Stimulated activated CD8-positive, alpha-beta memory T cell treated with anti-CD3 and anti-CD28 coated beads, Interleukin-12 subunit alpha, Interleukin-12 subunit beta, amount 100 ng/mL, for 24 hours (primary cell): ENCODE data around the gene FBN3.
"Not testable (repeated sequence)": the region's sequence is repeated elsewhere in the genome, so short reads cannot be mapped to it uniquely, and the experiment has no call there.

Source experiments
- DNase-seq: peaks from one replicate; pipeline ENCODE4 v3.0.0-alpha.2; 2020; ENCODE audit errors: extremely low read depth

The FBN3 gene

GRCh38 chr19:8117991-8118390, 31.4 kb downstream of the FBN3 start:
- no peak for DNase-seq

DNA sequence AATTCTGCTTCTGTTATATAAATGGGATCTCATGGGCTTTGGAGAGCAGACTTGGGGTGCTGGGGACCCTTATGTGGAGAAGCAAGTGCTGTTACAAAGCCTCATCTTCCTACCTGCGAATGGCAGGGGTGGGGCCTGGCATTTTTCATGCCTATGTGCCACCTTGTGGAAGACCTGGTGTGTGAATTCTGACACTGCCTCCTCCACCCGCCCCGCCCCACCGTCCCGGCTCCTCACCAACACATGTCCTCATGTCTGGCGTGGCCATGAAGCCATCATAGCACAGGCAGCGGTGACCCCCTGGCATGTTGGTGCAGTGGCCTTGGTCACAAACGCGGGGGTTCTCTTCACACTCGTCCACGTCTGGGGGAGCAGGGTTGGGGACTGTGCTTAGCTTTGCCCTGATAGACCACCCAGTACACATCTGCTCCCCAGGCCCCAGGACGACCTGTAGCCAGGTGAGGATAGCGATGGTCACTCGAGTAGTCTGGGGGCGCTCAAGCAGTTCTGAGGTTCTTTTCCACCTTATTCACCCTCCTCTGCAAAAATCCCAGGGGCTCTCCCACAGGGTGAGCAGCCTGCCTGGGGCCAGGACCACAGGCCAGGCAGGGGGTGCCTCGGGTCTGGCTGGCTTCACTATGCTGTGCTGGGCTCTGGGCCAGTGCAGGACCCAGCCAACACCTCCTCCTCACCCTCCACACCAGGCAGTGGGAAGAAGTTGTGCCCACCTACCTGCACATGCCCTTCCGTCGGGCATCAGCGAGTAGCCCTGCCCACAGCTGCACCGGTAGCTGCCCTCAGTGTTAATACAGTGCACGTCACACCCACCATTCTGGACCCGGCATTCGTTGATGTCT, 32.7 kb downstream of the FBN3 start:
- DNase-seq, result no peak

DNA sequence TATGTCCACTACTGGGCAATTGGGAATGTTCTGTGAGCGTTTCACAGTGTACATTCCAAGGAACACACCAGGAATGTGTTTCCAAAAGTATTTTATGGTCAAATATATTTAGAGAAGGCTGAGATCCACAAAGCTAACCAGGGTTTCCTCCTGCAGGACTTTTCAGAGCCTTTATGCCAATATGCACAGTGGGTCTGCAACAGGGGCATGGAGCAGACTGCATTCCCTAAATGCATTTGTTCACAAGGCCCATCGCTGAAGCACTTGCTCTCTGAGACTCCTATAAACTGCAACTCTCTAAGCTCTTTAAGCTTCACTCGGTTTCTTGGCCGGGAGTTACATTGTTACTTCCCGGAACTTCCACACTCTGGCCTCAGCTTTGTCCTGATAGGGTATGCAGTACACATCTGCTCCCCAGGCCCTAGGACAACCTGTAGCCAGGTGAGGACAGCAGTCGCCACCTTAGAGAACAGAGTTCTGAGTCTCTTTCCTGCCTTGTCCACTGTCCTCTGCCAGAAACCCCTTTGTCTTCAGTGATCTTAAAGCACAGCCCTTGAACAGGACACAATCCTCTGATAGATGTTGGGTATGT, 33.5 kb downstream of the FBN3 start:
- DNase-seq, result no peak

DNA sequence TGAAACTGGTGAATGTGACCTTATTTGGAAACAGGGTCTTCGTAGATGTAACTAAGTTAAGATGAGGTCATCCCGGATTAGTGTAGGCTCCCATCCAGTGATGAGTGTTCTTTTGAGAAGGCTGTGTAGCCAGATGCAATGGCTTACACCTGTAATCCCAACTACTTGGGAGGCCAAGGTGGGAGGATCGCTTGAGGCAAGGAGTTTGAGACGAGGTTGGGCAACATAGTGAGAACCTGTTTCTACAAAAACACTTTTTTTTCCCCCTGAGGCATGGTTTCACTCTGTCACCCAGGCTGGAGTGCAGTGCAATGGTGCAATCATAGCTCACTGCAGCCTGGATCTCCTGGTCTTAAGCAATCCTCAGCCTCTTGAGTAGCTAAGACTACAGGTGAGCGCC, 36.4 kb downstream of the FBN3 start:
- no peak for DNase-seq

GRCh38 chr19:8111376-8111775, 38.0 kb downstream of the FBN3 start:
- no peak for DNase-seq

- no peak for DNase-seq
Measured at GRCh38 chr19:8110931-8111330, 38.5 kb downstream of the FBN3 start.

DNA sequence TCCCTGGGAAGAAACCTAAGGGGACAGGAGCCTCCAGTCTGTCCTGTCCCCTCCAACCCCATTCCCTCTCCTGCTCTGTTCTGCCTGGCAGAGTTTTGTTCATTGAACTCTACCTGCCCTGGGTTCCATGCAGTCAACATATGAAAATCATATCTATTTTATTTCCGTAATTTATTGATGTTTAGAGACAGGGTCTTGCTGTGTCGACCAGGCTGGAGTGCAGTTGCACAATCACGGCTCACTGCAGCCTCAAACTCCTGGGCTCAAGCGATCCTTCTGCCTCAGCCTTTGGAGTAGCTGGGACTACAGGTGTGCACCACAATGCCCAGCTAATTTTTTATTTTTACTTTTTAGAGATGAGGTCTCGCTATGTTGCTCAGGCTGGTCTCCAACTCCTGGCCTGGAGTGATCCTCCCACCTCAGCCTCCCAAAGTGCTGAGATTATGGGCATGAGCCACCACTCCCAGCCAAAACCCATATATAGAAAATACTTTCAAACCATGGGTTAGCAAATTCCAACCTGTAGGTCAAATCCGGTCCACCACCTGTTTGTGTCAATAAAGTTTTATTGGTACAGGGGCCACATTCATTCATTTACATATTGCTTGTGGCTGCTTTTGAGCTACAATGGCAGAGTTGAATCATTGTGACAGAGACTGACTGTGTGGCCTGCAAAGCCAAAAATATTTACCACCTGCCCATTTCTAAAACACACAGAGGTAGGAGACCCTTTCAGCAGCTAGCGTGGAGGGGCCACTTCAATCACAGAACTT, 39.3 kb downstream of the FBN3 start:
- DNase-seq, result no peak

DNA sequence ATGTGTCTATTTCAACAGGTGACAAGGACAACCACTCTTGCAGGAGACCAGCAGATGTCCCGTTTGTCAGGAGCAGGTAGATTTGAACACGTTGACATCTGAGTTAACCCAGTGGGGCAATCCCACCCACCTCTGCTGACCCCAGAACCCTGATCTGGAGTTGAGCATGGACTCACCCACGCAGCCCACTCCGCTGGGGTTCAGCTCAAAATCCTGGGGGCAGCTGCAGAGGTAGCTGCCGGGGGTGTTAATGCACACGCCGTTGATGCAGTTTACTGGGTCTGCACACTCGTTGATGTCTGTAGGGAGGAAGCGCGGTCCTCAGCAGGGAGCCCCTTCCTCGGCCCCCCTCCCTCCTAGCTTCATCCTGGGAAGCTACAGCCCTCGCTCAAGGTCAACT, 39.9 kb downstream of the FBN3 start:
- no peak for DNase-seq

GRCh38 chr19:8108560-8109445, 40.6 kb downstream of the FBN3 start:
- DNase-seq, result no peak

DNA sequence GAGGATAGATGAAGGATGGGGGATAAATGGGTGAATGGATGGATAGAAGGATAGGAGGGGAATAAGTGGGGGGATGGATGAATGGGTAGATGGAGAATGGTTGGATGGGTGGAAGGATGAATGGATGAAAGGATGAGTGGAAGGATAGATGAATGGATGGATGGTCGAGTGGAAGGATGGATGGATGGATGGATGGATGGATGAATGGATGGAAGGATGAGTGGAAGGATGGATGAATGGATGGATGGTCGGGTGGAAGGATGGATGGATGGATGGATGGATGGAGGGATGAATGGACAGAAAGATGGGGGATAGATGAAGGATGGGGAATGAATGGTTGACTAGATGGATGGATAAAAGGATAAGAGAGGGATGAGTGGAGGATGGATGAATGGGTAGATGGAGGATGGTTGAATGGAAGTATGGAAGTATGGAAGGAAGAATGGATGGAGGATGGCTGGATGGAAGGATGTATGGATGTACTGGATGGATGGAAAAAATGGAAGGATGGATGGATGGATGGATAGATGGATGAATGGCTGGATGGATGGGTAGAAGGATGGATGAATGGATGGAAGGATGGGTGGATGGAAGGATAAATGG, 42.0 kb downstream of the FBN3 start:
- DNase-seq, result no peak

GRCh38 chr19:8105471-8105870, 43.9 kb downstream of the FBN3 start:
- DNase-seq, result no peak

- not testable (repeated sequence) for DNase-seq
Measured at GRCh38 chr19:8101910-8102309, 47.5 kb downstream of the FBN3 start.

DNA sequence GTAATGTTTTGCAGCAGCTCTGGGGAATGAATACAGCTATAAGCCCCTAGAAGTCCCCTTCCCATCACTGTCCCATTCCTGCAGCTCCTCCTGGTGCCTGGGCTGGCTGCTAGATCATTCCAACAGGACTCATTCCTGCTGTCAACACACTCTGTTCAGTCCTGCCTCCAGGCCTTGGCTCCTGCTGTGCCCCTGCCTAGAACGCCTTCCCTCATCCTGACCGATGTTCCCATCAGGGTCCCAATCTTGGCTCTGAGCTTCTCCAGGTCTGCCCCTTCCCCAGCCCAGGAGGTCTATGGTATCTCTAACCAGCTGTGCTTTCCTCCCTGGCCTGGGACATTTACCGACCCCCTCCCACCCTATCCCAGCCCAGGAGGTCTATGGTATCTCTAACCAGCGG, 48.1 kb downstream of the FBN3 start:
- no peak for DNase-seq

- DNase-seq, result no peak
Measured at GRCh38 chr19:8097681-8098567, 51.5 kb downstream of the FBN3 start.

GRCh38 chr19:8097198-8097597, 52.2 kb downstream of the FBN3 start:
- DNase-seq, result no peak

DNA sequence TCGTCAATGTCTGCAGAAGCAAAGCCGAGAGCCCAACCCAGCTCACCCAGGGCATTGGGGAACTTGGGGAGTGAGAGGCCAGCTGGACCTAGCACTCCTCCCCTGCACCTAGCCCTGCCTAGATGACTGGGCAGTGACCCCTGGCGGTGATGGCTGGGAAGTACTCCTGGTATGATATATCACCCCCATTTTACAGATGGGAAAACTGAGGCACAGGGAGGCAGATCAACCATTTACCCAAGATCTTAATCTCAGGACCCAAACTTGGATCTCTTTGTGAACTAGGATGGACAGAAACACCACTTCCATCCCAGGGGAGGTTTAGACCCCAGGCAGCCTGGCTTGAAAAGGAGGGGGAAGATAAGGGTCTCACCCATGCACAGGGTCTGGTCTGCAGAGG, 53.3 kb downstream of the FBN3 start:
- DNase-seq, result no peak

DNA sequence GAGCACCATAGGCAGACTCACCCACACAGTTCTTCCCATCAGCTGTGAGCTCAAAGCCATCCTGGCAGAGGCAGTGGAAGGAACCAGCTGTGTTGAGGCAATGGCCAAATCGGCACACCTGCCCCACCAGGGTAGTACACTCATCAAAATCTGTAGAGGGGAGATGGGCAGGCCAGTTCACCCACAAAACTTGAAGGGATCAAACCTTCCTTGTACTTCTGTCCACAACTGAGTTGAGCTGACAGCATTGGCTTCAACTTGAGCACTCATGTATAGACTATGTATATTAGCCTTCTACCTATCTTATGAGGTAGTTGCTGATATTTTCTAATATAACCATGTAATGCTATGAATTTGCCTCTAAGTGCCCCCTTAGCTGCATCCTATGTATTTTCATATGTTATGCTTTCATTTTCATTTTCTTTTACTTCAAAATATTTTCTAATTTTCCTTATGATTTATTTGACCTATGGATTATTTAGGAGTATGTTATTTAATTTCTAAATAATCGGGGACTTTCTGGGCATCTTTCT, 54.0 kb downstream of the FBN3 start:
- no peak for DNase-seq

DNA sequence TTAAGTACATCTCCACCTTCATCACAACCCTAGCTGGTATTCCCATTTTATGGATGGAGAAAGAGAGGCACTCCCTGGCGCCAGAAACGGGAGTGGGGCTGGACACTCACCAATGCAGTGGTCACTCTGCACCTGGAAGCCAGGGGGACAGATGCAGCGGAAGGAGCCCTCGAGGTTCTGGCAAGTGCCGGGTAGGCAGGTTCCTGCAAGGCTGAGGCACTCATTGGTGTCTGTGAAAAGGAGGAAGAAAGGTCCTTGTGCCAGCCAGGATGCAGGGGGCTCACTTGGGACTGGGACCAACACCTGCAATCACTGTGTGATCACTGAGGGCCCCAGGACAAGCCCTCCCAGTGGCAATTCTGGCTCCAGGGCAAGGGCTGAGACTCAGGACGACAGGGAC, 55.1 kb downstream of the FBN3 start:
- no peak for DNase-seq

GRCh38 chr19:8093740-8094139, 55.7 kb downstream of the FBN3 start:
- DNase-seq, result no peak

- DNase-seq, result no peak
Measured at GRCh38 chr19:8090950-8091349, 58.4 kb downstream of the FBN3 start.
